ENCODE data around the gene NPFF.
A peak's percentile ranks its signal among the peaks of the same experiment; 100 is the strongest.

Gene NPFF

GRCh38 chr12:53501615-53502181, 5.6 kb downstream of the NPFF start:
- Histone ChIP-seq H3K4me1 (ENCODE audit: control insufficient read depth, insufficient read depth, low read length) (peaks cover 24% of the 10 kb centered on the region), H3K36me3 (ENCODE audit: control insufficient read depth, insufficient read depth, low read length) (peaks cover 38% of the 10 kb centered on the region), H3K4me3 (ENCODE audit: low read depth, low read length) (peak overlapping the region; percentile 76), H3K9me3 (ENCODE audit: control insufficient read depth, insufficient read depth, low read depth, low read length) (no peaks in the 10 kb centered on the region), H3K27ac (ENCODE audit: low read depth, low read length) (peak overlapping the region; percentile 93), H3K27me3 (ENCODE audit: control insufficient read depth, insufficient read depth, low read length) (no peaks in the 10 kb centered on the region), H3K9ac (ENCODE audit: low read length) (peak overlapping the region; percentile 96)

DNA sequence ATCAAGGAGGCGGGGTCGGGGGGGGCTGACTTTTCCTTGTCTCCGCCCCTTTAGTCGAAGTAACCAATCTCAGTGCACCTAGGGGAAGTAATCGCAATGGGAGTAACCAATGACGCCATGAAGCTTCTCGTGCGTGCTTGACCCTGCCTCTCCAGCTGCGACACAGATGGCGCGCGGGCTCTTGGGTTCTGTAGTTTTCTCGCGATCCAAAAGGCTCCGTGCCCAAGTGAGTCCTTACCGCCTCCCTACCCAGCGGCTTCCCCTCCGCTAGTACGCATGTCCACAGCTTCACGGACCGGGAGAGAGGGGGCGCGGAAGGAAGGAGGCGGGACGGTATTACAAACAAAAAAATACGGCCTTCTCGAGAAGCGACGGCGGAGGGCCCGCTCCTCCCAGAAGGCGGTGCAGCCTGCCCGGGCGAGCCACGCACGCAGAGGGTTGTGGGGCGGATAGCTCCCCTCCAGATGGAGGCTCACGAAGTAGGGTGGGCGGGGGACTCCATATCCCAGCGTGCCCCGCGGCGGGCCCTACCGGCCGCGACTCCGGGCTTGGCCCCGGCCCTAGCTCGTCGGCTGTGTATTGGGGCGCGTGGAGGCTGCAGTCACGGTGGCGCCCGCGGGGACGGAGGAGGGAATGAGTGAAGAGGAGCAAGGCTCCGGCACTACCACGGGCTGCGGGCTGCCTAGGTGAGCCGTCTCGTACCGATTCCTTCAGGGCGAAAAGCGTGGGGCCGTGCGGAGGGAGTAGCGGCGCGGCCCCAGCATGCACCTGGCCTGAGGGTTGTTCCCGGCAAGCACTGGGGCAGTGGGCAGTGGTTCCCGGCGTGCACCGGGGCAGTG, 6.3 kb downstream of the NPFF start, which contains the start of gene TARBP2:
Gene TARBP2, plus strand, starts transcription at position 508 of the 839 bp plus-strand sequence. Its CDS starts 126 bp downstream, at position 634.
- no peaks in the 10 kb centered on the region for H3K9me3 ChIP-seq (ENCODE audit: control insufficient read depth, insufficient read depth, low read depth, low read length)
- peak within 1 kb of the TSS; percentile 93 for H3K27ac ChIP-seq (ENCODE audit: low read depth, low read length)
- H3K4me1 ChIP-seq (ENCODE audit: control insufficient read depth, insufficient read depth, low read length) = peaks cover 31% of the 10 kb centered on the region
- peak within 1 kb of the TSS; percentile 96 for H3K9ac ChIP-seq (ENCODE audit: low read length)
- peaks cover 31% of the 10 kb centered on the region for H3K36me3 ChIP-seq (ENCODE audit: control insufficient read depth, insufficient read depth, low read length)
- peak within 1 kb of the TSS; percentile 76 for H3K4me3 ChIP-seq (ENCODE audit: low read depth, low read length)
- no peaks in the 10 kb centered on the region for H3K27me3 ChIP-seq (ENCODE audit: control insufficient read depth, insufficient read depth, low read length)

- Histone ChIP-seq H3K27ac (ENCODE audit: low read depth, low read length) (no peak overlapping the region), H3K27me3 (ENCODE audit: control insufficient read depth, insufficient read depth, low read length) (no peaks in the 10 kb centered on the region), H3K4me3 (ENCODE audit: low read depth, low read length) (peak overlapping the region; percentile 76), H3K36me3 (ENCODE audit: control insufficient read depth, insufficient read depth, low read length) (peaks cover 23% of the 10 kb centered on the region), H3K9ac (ENCODE audit: low read length) (peak overlapping the region; percentile 63), H3K4me1 (ENCODE audit: control insufficient read depth, insufficient read depth, low read length) (peaks cover 34% of the 10 kb centered on the region), H3K9me3 (ENCODE audit: control insufficient read depth, insufficient read depth, low read depth, low read length) (no peaks in the 10 kb centered on the region)
Measured at GRCh38 chr12:53500142-53500775, 7.0 kb downstream of the NPFF start.

DNA sequence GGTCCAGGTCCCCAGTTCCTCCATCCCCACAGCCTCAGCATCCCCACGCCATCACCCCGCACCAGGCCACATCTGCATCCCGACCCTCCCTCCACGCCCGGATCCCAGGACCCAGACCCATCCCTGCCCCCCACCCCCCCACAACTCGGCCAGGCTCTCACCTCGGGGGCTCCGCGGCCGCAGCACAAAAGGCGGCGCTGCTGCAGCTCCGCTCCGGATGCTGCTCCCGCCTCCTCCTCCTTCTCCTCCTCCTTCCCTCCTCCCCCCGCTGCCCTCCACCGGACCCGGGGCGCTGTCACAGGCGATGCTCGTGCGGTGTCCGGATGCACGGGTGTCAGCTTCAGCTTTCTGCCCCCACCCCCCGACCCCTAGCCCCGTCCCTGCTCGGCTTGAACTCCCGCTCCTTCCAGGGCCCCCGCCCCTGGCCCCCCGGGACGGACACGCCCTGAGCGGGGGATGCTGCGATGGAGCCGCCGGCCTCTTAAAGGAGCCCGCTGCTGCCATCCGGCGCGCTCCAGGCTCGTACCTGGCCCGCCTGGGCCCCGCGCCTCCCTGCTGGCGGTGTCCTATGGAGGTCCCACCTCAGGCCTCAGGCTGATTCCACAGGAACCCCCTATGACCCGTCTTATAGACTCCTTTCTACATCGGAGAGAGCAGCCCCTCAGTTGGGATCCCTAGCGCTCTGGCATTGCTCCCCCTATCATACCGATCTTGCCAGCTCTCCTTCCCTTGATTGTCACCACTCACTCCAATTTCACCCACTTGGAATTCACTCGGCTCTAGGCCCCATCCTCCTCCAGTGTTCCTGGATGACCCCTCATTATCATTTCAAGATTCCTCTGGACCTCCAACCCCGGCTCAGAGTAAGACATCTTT, 7.8 kb downstream of the NPFF start, which contains the start of gene MAP3K12:
Gene MAP3K12, minus strand, starts transcription at position 193 of the 876 bp plus-strand sequence. CDS start 12,067 bp downstream, outside the sequence.
- Histone ChIP-seq H3K27ac (ENCODE audit: low read depth, low read length) (no peak within 1 kb of the TSS), H3K9me3 (ENCODE audit: control insufficient read depth, insufficient read depth, low read depth, low read length) (no peaks in the 10 kb centered on the region), H3K4me1 (ENCODE audit: control insufficient read depth, insufficient read depth, low read length) (peaks cover 35% of the 10 kb centered on the region), H3K27me3 (ENCODE audit: control insufficient read depth, insufficient read depth, low read length) (no peaks in the 10 kb centered on the region), H3K4me3 (ENCODE audit: low read depth, low read length) (peak within 1 kb of the TSS; percentile 76), H3K9ac (ENCODE audit: low read length) (peak within 1 kb of the TSS; percentile 64), H3K36me3 (ENCODE audit: control insufficient read depth, insufficient read depth, low read length) (peaks cover 17% of the 10 kb centered on the region)

DNA sequence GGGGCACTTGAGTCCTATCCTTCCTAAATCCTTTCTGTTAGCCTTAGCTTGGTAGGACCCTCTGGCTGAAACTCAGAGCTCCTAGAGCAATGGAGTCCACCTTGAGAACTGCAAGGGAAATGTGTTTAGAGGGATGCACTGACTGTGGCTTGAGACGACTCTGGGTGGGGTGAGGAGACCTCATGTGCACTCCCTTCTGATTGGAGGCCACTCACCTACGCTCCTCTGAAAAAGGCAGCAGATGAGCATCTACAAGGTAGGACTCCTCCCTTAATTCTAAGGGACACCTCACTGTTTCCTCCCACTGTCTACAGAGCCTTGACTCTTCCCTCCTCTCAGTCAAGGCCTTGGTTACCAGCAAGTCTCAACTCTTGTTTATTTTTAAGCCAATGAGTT, 9.1 kb downstream of the NPFF start:
- no peaks in the 10 kb centered on the region for H3K9me3 ChIP-seq (ENCODE audit: control insufficient read depth, insufficient read depth, low read depth, low read length)
- peak overlapping the region; percentile 76 for H3K4me3 ChIP-seq (ENCODE audit: low read depth, low read length)
- H3K27ac ChIP-seq (ENCODE audit: low read depth, low read length) = no peak overlapping the region

DNA sequence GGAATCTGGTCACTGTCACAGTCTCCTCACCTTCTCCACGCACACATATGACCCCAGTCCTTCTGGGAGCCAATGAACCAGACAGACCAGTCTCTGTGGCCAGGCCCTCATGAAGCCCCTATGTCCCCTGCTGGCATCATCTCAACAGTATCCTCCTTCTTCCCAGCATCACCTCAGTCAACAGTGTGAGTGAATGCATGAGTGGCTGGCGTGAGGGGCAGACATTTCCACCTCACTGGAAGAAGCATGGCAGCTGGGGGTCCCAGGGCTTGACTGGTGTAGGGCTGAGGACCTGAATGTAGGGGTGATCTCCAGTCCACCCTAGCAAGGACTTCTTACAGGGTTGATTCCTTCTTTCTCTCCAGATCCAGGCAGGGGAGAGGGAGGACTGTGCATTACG, 9.8 kb downstream of the NPFF start:
- Histone ChIP-seq H3K9ac (ENCODE audit: low read length) (no peak overlapping the region), H3K4me1 (ENCODE audit: control insufficient read depth, insufficient read depth, low read length) (peaks cover 49% of the 10 kb centered on the region), H3K4me3 (ENCODE audit: low read depth, low read length) (no peak overlapping the region), H3K27ac (ENCODE audit: low read depth, low read length) (no peak overlapping the region), H3K27me3 (ENCODE audit: control insufficient read depth, insufficient read depth, low read length) (no peaks in the 10 kb centered on the region), H3K36me3 (ENCODE audit: control insufficient read depth, insufficient read depth, low read length) (no peaks in the 10 kb centered on the region), H3K9me3 (ENCODE audit: control insufficient read depth, insufficient read depth, low read depth, low read length) (no peaks in the 10 kb centered on the region)

More for the DNA sequence above, 9.1 kb downstream of the NPFF start:
- H3K4me1 ChIP-seq (ENCODE audit: control insufficient read depth, insufficient read depth, low read length) = peaks cover 48% of the 10 kb centered on the region
- H3K36me3 ChIP-seq (ENCODE audit: control insufficient read depth, insufficient read depth, low read length) = peaks cover 4% of the 10 kb centered on the region; the same call in 1 of the 2 replicates
- H3K9ac ChIP-seq (ENCODE audit: low read length) = peak overlapping the region; percentile 2
- H3K27me3 ChIP-seq (ENCODE audit: control insufficient read depth, insufficient read depth, low read length) = no peaks in the 10 kb centered on the region

- H3K36me3 ChIP-seq (ENCODE audit: control insufficient read depth, insufficient read depth, low read length) = no peaks in the 10 kb centered on the region
- no peaks in the 10 kb centered on the region for H3K9me3 ChIP-seq (ENCODE audit: control insufficient read depth, insufficient read depth, low read depth, low read length)
- no peaks in the 10 kb centered on the region for H3K27me3 ChIP-seq (ENCODE audit: control insufficient read depth, insufficient read depth, low read length)
- no peak overlapping the region for H3K27ac ChIP-seq (ENCODE audit: low read depth, low read length)
- H3K9ac ChIP-seq (ENCODE audit: low read length) = no peak overlapping the region
- no peak overlapping the region for H3K4me3 ChIP-seq (ENCODE audit: low read depth, low read length)
- H3K4me1 ChIP-seq (ENCODE audit: control insufficient read depth, insufficient read depth, low read length) = peaks cover 47% of the 10 kb centered on the region
Measured at GRCh38 chr12:53496752-53497032, 10.6 kb downstream of the NPFF start.

DNA sequence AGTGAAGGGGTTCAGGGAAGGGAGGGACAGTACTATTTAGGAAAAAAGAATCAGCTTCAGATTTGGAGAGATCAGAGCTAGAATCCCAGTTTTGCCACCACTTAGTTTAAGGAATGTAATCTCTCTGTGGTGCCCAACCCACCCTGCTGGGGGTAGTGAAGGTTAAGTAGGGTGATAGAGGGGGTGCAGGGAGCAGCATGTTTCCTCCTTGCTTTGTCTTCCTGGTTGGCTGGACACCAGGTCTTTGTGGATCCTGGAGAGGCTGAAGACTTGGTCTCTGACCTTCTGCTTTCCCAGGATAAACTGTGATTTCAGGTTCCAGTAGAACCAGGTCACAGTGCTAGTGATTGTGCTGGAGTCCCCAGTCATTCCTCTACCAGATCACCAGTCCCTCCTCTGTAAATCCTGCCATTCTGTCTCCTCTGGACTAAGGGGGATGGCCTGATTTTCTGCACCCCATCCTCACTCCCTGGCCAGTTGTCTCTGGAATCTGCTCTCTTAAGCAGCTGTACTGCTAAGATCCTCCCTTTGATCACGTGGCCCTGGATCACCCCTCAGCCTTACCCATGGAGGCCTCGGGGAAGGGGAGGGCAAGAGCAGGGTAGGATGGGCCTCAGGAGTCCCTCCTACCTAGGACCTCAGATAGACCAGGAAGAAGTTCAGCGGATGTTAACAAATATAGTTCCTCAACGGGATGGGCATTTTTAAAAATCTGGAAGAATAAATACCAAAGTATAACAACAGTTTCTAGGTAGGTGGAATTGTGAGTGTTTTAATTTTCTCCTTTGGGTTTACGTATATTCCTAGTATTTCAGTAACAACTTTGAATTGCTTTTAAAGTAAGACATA, 11.2 kb downstream of the NPFF start:
- Histone ChIP-seq H3K9me3 (ENCODE audit: control insufficient read depth, insufficient read depth, low read depth, low read length) (no peaks in the 10 kb centered on the region), H3K9ac (ENCODE audit: low read length) (no peak overlapping the region), H3K27ac (ENCODE audit: low read depth, low read length) (no peak overlapping the region), H3K27me3 (ENCODE audit: control insufficient read depth, insufficient read depth, low read length) (no peaks in the 10 kb centered on the region), H3K4me3 (ENCODE audit: low read depth, low read length) (no peak overlapping the region), H3K36me3 (ENCODE audit: control insufficient read depth, insufficient read depth, low read length) (no peaks in the 10 kb centered on the region), H3K4me1 (ENCODE audit: control insufficient read depth, insufficient read depth, low read length) (peaks cover 43% of the 10 kb centered on the region)

- Histone ChIP-seq H3K9ac (ENCODE audit: low read length) (peak overlapping the region; percentile 75), H3K9me3 (ENCODE audit: control insufficient read depth, insufficient read depth, low read depth, low read length) (no peaks in the 10 kb centered on the region), H3K4me1 (ENCODE audit: control insufficient read depth, insufficient read depth, low read length) (peaks cover 36% of the 10 kb centered on the region), H3K4me3 (ENCODE audit: low read depth, low read length) (peak overlapping the region; percentile 75), H3K27me3 (ENCODE audit: control insufficient read depth, insufficient read depth, low read length) (no peaks in the 10 kb centered on the region), H3K27ac (ENCODE audit: low read depth, low read length) (no peak overlapping the region; the same call in 1 of the 2 replicates), H3K36me3 (ENCODE audit: control insufficient read depth, insufficient read depth, low read length) (no peaks in the 10 kb centered on the region)
Measured at GRCh38 chr12:53493610-53494391, 13.5 kb downstream of the NPFF start.
